ENCODE measurements around the gene KDM2B.
A peak's percentile ranks its signal among the peaks of the same experiment; 100 is the strongest.

- TF ChIP-seq CTCF (IDR thresholded peaks at IDR 0.05): peak; percentile 95
- no peak for TF ChIP-seq ZFX (IDR thresholded peaks at IDR 0.05; ENCODE audit: borderline replicate concordance)
Observed at GRCh38 chr12:121494093-121494787, 86.6 kb downstream of the KDM2B start.

Measured in 22Rv1 (cell line).